ENCODE measurements around the gene SLC25A33.
"Not testable (repeated sequence)": the region's sequence is repeated elsewhere in the genome, so short reads cannot be mapped to it uniquely, and the experiment has no call there.

SLC25A33 gene

DNA sequence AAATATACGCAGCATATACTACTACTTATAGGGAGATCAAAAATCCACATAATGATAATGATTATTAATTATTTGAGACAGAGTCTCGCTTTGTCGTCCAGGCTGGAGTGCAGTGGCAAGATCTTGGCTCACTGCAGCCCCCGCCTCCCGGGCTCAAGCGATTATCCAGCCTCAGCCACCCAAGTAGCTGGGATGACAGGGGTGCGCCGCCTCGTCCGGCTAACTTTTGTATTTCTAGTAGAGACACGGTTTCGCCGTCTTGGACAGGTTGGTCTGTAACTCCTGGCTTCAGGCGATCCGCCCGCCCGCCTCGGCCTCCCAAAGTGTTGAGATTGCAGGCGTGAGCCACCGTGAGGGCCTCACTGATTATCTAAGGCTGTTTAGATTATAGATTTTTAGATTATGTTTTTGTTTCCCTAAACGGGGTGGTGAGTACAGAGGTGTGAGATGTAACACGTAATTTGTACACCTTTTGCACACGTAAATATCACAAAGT lies 548 bp upstream of the SLC25A33 start:
- DNase-seq (ENCODE audit: low read depth in 2 of 2) = no peak

DNA sequence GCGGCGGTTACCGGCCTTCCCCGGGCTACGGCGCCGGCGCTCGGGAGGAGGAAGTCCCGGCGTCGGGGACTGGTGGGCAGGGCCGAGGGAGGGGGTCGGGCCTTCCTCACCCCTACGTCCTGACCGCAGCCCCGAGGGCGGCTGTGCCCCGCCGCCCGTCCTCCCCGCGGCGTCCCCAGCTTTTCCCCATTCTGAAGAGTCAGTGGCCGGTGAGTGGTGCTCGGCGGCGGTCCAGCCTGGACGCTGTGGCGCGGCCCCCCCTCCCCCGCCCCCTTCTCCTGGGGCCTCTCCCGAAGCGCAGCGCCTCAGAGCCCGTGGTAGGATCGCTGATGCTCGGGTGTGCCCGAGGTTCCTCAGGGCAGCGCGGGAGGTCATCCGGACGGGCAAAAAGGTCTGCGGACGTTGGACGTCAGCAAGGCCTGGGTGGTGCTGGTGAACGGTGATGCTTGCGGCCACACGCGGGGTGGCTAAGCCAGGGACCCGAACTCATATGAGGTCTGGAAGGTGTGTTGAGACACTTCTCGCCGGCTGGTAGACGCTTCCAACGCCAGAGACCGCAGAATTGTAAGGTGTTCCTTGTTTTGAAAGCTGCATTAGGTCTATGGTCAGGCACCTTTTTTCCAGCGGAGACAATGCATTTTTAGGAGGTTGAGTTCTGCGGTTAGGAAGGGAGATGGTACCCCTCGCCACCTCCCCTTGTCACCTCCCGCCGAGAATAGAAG lies 725 bp downstream of the SLC25A33 start:
- DNase-seq (ENCODE audit: low read depth in 2 of 2) = no peak

DNA sequence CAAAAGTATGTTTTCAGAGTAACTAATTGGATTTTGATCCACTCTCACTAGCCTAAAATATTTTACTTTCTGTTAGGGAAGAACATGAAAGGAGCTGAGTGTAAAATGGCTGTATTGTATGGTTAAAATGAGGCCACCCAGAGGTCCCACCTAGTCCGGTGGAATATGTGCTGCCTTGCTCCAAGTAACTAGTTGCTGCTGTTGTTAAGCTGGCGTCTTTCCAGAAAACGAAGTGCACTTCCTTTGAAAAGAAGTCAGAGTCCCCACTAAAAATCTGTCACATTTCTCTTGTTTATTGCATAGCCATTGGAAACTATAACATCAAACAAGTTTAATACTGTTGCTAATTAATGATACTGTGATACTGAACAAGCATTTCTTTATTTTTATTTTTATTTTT lies 3.2 kb downstream of the SLC25A33 start:
- DNase-seq (ENCODE audit: low read depth in 2 of 2) = no peak

DNA sequence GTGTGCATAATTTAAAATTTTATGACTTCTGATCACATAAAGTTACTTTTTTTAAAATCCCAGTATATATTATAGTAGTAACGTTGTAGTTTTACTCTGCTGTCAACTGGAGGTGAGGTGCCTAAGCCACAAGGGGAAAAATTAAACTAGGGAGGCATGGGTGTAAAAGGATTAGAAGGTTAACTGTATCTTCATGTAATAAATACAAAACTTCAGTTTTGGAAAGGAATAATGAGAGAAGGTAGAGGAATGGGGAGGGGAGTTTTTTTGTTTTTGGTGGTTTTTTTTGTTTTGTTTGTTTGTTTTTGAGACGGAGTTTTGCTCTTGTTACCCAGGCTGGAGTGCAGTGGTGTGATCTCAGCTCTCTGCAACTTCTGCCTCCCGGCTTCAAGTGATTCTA lies 5.7 kb downstream of the SLC25A33 start:
- DNase-seq (ENCODE audit: low read depth in 2 of 2) = no peak

DNA sequence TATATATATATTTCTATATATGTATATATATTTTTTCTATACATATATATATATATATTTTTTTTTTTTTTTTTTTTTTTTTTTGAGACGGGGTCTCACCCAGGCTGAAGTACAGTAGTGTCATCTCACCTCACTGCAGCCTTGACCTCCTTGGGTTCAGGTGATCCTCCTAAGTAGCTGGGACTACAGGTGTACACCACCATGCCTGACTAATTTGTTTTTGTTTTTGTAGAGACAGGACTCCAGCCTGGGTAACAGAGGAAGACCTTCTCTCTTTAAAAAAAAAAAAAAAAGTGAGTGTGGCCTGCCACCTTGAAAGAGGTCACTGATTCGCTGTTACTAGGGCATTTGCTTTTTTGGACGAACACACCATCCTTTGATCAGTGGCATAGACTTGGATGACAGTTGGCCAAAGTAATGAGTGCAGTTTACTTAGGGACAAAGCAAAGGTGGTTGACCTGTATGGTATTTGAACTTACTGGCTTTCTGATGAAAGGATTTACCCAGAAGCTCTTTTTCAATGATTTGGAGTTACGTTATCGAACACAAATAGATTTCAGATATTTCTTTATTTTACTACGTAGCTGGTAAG lies 10.8 kb downstream of the SLC25A33 start:
- no peak for DNase-seq (ENCODE audit: low read depth in 2 of 2)

DNA sequence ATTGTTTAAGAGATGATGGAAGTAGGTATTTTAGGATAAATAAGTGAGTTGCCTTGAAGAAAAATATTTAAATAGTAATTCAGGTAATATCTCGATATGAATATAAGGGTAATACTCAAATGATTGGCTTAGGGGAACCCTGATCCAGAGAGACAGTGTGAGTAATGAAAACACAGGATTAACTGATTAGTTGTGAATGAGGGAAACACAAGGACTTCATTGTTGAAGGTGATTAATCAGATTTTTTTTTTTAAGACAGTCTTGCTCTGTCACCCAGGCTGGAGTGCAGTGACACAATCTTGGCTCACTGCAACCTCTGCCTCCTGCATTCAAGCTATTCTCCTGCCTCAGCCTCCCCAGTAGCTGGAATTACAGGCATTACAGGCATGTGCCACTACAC lies 12.7 kb downstream of the SLC25A33 start:
- no peak for DNase-seq (ENCODE audit: low read depth in 2 of 2)

DNA sequence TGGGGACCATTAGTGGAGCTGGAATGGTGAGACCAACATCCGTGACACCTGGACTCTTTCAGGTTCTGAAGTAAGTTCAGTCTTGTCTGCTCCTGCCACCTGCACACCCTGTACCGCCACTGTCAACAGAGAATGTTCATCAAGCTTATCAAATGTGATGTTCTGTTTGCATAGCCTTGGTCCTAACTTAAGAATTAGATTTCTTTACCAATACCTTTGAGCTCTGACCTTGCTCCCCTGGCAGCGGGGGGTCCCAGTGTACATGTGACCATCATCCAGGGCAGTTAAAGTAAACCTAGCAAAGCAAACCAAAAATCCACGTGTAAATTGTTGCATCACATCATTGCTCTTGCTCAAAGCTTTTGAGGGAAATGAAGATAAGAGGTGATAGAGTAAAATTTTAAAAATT lies 14.5 kb downstream of the SLC25A33 start:
- DNase-seq (ENCODE audit: low read depth in 2 of 2) = no peak

DNA sequence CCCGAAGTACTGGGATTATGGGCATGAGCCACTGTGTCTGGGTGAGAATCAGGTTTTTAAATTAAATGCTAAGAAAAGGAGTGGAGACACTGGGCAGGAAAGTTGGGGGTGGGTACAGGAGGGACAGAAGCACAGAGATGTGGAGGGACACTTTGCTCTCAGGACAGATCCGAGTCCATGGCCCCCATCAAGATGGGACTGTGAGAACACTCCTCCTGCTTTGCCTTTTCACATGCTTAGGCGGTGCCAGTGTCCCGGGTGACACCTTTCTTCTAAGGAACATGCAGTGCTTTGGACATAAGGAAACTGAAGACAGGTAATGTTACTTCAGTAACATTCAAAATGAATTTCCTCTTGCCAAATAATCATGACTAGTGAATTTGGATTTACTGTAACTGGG lies 16.7 kb downstream of the SLC25A33 start:
- no peak for DNase-seq (ENCODE audit: low read depth in 2 of 2)

DNA sequence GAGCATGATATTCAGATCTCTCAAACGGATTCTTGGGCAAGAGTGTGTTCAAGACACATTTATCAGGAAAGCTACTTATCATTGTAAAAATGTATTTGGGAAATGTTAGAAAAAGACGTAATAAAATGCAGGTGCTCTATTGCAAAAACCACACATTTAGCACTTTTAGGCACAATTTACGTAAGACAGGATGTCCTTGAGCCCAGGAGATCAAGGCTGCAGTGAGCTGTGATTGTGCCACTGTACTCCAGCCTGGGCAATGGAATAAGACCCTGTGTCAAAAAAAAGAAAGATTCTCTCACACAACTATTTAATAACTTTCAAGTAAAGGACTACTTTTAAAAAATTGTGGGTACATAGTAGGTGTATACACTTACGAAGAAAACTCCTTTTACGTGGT lies 18.4 kb downstream of the SLC25A33 start:
- no peak for DNase-seq (ENCODE audit: low read depth in 2 of 2)

DNA sequence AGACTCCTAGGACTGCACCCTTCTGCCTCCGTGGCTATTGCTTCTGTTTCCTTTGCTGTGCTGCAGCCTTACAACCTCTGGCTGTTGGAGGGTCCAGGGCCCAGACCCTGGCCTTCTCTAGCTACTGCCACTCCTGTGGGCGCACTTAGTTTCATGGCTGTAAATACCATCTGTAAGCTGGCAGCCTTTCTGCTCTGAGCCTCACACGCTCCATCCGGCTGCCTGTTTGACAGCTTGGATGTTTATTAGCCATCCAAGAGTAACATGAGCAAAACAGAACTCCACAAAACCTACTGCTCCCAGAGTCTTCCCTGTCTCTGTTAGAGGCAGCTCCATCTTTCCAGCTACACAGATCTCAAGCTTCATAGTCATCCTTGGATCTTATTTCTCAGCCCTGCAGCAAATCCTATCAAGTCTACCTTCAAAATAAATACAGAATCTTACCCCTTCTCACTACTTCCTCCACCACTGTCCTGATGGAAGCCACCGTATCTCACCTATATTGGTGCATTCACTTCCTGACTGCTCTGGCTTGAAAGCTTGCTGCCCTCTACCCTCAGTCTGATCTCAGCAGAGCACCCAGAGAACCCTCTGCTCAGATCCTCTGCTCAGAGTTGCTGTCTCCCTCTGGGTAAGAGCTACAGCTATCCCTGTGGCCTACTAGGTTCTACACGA lies 19.1 kb downstream of the SLC25A33 start:
- DNase-seq (ENCODE audit: low read depth in 2 of 2) = no peak

DNA sequence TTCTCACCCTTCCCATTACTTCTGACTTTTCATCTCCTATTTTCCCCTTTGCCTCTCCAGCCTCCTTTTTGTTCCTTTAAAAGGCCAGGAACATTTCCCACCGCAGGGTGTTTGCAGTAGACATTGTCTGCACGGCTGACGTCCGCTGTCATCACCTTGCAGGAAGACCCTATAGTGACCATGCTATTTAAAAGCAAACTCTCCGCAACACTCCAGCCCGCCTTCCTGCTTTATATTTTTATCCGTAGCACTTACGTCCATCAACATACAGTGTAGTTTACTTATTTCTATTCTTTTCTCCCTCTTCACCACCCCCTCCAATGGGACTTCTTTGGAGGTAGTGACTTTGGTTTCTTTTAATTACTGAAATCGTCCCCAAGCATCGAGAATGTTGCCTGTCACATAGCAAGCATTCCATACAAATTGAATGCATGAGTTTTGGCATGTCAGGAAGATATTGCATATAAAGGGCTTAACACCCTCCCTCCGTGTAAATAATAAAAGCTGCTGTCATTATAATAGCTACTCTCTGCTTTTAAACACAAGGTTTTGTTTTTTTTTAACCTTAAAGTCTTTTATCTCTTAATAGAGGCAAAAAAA lies 19.8 kb downstream of the SLC25A33 start:
- no peak for DNase-seq (ENCODE audit: low read depth in 2 of 2)

DNA sequence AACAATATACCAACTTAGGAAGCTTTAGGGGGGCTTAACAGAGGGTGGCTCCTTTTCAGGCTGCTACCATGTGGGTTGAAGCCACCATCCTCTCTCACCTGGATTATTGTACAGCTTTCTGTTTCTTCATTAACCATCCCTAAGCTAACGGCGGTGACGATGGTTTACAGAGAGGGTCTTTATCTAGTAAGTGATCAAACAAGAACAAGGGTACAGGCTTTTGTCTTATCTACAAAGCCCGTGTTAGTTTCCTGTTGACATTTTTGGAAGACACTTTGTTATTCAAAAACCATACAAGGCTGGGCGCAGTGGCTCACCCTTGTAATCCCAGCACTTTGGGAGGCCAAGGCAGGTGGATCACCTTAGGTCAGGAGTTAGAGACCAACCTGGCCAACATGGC lies 20.4 kb downstream of the SLC25A33 start:
- no peak for DNase-seq (ENCODE audit: low read depth in 2 of 2)

DNA sequence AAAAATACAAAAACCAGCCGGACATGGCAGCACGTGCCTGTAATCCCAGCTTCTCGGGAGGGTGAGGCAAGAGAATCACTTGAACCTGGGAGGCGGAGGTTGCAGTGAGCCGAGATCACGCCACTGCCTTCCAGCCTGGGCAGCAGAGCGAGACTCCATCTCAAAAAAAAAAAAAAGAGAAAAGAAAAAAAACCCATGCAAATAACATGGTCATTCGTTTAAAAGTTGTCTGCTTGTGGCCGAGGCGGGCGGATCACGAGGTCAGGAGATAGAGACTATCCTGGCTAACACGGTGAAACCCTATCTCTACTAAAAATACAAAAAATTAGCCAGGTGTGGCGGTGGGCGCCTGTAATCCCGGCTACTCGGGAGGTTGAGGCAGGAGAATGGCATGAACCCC lies 20.8 kb downstream of the SLC25A33 start:
- DNase-seq (ENCODE audit: low read depth in 2 of 2) = not testable (repeated sequence)

DNA sequence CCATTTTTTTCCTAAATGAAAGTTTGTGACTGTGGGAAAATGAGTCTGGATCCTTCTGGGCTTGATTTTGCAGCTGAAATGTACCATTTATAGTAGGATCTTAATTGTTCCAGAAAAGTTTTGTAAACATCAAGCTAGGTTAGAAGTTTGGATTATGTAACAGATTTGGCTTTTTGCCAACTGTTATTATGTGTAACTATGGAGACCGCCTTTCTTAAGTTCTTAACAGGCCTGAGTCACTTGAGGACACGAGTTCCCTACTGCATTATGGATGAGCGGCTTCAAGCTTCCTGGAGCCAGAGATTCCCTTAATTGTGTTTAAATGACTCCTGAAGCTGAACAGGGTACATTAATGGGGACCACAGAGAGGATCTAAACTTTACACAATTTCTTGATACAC lies 22.2 kb downstream of the SLC25A33 start:
- DNase-seq (ENCODE audit: low read depth in 2 of 2) = peak; percentile 52 to 53

DNA sequence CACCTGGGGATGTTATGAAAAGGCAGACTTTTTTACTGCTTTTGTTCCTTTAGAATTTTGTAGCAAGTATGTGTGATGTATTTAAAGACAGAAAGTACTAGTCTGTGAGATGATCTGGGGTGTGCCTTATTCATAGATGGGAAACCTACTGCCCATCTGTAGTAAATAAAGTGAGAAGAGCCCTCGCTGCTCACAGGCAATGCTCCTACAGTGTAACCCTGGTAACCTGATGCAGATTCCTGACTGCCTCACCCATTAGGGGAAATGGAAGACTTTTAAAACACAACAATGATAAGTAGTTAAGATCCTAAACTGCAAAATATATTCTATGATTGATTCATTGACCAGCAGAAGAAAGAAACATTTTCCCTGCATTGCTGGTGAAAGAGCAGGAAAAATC lies 30.0 kb downstream of the SLC25A33 start:
- DNase-seq (ENCODE audit: low read depth in 2 of 2) = no peak

DNA sequence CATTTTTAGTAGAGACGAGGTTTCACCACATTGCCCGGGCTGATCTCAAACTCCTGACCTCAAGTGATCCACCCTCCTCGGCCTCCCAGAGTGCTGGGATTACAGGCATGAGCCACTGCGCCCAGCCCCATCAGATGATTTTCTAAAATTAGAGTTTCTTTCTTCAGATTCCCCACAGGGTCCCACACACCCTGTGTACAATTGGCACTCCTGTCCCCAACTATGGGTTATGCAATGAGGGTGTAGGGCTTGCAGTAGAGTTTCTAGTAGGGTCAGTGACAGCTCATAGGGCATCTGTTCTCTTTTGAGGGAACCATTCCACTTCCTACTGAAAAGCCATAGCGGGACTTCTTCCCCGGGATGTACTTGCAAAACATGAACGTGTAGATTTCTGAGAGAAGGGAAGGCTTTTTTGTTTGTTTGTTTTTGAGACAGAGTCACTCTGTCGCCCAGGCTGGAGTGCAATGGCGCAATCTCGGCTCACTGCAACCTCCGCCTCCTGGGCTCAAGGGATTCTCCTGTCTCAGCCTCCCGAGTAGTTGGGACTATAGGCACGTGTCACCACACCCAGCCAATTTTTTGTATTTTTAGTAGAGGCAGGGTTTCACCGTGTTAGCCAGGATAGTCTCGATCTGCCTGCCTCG lies 31.7 kb downstream of the SLC25A33 start:
- not testable (repeated sequence) for DNase-seq (ENCODE audit: low read depth in 2 of 2)

DNA sequence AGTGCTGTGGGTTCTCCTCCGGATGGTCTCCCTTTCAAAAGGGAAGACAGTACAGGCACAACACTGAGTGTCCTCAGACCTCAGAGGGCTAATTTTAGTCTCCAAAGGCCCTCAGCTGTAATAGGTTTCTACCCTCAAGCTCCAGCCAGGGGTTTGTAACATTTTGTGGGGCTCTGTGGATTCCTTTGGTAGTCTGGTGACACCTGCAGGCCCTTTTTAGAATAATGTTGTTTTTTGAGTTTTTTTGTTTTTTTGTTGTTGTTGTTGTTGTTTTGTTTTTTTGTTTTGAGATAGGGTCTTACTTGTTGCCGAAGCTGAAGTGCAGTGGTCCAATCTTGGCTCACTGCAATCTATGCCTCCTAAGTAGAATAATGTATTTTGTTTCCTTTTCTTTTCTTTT lies 34.5 kb downstream of the SLC25A33 start:
- DNase-seq (ENCODE audit: low read depth in 2 of 2) = no peak

DNA sequence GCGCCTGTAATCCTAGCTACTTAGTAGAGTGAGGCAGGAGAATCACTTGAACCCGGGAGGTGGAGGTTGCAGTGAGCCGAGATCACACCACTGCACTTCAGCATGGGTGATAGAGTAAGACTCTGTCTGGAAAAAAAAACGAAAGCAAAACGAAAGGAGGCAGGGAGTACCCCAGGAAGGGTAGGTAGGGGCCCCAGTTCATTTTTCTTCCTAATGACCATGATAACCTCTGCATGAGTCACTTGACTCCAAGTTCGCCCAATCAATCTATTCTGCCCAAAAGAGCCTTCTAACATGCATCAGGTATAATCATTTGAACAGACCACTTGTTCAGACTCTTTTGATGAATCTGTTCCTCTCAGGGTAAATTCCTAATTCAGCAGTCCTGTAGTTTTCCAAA lies 36.2 kb downstream of the SLC25A33 start:
- no peak for DNase-seq (ENCODE audit: low read depth in 2 of 2)

DNA sequence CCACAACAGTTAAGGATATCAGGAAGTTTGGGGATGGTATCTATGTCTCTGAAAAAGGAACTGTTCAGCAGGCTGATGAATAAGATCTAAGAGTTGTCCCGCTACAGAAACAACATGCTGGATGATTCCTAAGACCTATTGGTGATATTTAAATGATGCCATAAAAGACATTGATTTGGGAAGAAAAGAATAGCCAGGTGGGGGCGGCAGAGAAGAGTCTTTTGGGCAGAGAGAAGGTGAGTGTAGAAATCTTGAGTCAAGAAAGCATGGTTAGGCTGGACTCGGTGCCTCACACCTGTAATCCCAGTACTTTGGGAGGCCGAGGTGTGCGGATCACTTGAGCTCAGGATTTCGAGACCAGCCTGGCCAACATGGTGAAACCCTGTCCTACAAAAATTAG lies 37.6 kb downstream of the SLC25A33 start:
- DNase-seq (ENCODE audit: low read depth in 2 of 2) = no peak

DNA sequence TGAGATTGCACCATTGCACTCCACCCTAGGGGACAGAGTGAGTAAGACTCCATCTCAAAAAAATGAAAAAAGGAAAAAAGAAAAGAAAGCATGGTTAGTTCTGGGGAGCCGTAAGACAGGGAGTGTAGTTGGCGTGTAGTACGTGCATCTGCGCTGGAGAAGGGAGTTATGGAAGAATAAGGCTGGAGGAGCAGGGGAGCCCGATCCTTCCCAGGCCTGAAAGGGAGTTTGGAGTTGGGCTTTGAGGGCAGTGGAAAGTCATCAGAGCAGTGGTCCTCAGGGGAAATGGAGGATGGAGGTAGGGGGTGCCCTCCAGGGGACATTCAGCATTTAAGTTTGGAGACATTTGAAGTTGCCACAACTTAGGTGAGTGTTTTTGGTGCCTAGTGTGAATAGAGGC lies 38.2 kb downstream of the SLC25A33 start:
- DNase-seq (ENCODE audit: low read depth in 2 of 2) = no peak

DNA sequence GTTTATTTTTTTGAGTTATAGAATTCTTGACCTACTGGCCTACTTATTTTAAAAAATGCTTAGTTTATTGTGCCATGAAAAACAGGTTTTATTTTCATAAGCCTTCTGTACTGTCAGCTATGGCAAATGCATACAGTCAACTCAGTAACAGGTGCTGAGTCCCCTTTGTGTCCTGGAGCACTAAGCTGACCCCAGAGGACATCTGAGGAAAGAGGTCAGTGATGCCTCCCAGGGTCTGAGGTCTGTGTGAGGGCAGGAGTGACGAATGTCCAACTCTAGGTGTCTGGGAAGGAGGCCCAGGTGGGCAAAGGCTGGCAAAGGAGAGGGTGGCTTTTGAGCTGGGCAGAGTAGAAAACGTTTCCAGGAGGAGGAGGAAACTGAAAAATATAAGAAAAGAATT lies 41.7 kb downstream of the SLC25A33 start:
- DNase-seq (ENCODE audit: low read depth in 2 of 2) = no peak

DNA sequence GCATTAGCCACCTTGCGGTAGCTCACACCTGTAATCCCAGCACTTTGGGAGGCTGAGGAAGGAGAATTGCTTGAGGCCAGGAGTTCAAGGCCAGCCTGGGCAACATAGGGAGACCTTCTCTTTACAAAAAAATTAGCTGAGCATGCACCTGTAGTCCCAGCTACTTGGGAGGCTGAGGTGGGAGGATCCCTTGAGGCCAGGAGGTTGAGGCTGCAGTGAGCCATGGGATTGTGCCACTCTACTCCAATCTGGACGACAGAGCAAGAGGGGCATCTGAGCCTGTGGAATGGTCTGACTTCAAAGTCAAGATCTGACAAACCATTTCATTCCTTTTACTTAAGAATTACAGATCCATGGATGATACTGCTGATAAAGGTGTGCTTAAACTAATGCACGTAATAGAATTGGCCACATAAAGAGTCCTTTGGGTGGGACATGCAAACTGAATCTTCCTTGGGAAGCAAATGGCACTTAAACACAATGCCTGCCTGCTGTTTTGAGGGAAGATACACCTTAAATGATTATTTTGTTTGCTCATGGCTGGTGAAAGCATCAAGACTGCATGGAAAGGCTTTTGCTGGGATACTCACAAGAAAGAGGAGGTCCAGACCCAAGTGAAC lies 47.0 kb downstream of the SLC25A33 start:
- DNase-seq (ENCODE audit: low read depth in 2 of 2) = no peak

Measured in fibroblast of skin of left biceps (primary cell).